GM12891 (cell line): ENCODE data around the gene SERTAD1.

ENCODE experiments used
- PAX5 ChIP-seq: IDR thresholded peaks from 2 replicates; pipeline ENCODE4 v1.6.1; 2011; ENCODE audit warnings: low read length, moderate library complexity, mild to moderate bottlenecking; ENCODE audit not compliant: insufficient read depth, severe bottlenecking
- POLR2A ChIP-seq: IDR thresholded peaks from 2 replicates; pipeline ENCODE4 v1.6.1; 2011; ENCODE audit warnings: low read depth, low read length, control low read depth
- POLR2AphosphoS5 ChIP-seq: IDR thresholded peaks from 2 replicates; pipeline ENCODE4 v1.6.1; 2011; ENCODE audit warnings: low read depth, low read length, control low read depth
- POU2F2 ChIP-seq: IDR thresholded peaks from 2 replicates; pipeline ENCODE4 v1.6.1; 2011; ENCODE audit warnings: low read depth, mild to moderate bottlenecking, control low read depth, low read length, moderate library complexity
- SPI1 ChIP-seq: IDR thresholded peaks from 2 replicates; pipeline ENCODE4 v1.6.1; 2011; ENCODE audit warnings: low read depth, low read length, control low read depth
- TAF1 ChIP-seq: IDR thresholded peaks from 2 replicates; pipeline ENCODE4 v1.6.1; 2011; ENCODE audit warnings: low read depth, low read length, control low read depth

GRCh38 chr19:40419780-40420179 lies 6.0 kb downstream of the SERTAD1 start:
- TF ChIP-seq POLR2AphosphoS5, result no peak
- no peak for TF ChIP-seq POLR2A
- TF ChIP-seq TAF1, result no peak
- TF ChIP-seq SPI1, result no peak
- no peak for TF ChIP-seq PAX5
- TF ChIP-seq POU2F2, result no peak
